Smooth muscle cell of the brain vasculature (primary cell): Measurements from ENCODE around the gene PDE9A.

ENCODE experiments used
- DNase-seq: peaks from one replicate; pipeline ENCODE4 v3.0.0-alpha.2; 2012; ENCODE audit warnings: low read depth, low spot score

PDE9A gene

GRCh38 chr21:42655796-42656770 lies 2.7 kb downstream of the PDE9A start:
- no peak for DNase-seq

- DNase-seq: no peak
Observed at GRCh38 chr21:42656872-42657271, 3.5 kb downstream of the PDE9A start.

- DNase-seq: no peak
Observed at GRCh38 chr21:42657676-42658319, 4.4 kb downstream of the PDE9A start.

GRCh38 chr21:42658320-42659105 lies 5.1 kb downstream of the PDE9A start:
- no peak for DNase-seq

DNA sequence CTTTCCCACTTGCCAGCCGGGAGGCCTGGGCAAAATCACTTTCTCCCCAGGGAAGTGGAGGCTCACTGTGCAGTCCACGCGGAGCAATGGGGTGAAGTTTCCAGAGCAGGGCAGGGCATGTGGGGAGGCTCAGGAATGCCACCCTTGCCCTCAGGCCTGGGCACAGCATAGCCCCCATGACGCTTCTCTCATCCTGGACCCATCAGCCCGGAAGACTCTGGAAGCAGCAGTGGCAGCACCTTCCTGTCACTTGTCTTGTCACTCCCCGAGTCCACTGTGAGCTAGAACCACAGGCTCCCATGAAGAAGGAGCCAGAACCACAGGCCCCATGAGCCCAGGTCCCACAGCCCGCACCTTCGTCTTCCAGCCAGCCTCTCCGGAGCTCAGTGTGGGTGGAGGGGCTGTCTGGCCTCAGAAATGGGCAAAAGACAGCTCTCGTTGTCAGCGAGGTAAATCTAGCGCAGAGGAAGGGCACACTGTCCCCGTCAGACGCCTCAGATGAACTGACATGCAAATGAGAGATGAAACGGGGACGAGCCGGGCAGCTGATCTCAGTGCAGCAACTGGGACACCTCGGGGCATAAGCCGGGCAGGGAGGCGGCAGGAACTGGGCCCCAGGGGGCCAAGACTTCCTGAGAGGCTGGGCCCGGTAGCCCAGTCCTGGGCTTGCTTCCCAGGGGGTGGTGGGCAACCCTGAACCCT lies 6.1 kb downstream of the PDE9A start:
- DNase-seq: no peak

DNA sequence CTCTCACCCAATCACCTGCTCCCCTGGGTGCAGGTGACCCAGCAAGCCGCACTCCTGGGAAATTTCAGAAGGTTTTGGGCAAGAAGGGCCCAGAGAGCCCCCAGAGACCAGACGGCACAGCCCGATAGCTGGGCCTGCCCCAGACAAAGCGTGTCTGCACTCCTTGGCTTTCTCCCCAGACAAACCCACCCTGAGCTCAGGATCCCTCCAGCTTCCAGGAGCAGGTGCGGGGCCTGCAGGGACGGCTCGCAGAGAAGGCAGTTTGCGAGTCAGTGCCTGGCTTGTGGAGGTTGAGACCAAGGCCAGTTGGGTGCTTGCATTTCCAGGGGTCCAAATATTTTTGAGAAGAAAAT lies 6.7 kb downstream of the PDE9A start:
- DNase-seq: no peak

DNA sequence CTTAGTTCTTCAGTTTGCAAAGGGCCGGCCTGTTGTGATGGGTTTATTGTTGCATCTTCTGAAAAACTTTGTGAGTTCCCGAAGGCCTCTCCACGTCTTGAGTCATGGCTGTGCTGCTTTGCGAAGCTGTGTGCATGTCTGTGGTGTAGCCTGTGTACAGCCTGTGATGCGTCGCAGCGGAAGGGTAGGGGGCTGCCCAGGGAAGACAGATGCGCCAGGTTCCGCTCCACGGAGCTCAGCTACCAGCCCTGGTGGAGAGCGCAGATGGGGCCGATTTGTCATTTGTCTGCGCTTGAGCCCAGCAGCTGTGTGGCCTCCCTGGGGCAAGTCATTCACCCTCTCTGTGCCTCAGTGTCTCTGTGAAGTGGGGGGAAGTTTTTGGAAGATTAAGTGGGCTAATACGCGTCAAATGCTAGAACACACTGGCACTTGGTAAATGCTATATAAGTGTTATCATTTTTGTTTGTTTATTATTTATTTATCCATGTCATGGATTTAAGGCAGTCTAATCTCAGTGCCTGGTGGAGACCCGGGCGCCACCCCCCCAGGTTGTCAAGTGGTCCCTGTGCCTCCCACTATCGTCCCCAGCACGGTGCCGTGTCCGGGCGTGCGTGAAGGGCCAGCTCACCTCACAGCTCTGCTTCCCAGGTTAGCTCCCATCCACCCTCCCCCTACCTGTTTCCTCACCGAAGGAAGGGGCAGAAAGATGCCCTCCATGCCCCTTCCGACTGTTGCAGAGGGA lies 8.4 kb downstream of the PDE9A start:
- DNase-seq: no peak

GRCh38 chr21:42662430-42663199 lies 9.2 kb downstream of the PDE9A start:
- no peak for DNase-seq

- no peak for DNase-seq
Observed at GRCh38 chr21:42663200-42663750, 9.9 kb downstream of the PDE9A start.

- no peak for DNase-seq
Observed at GRCh38 chr21:42663860-42664535, 10.6 kb downstream of the PDE9A start.

- no peak for DNase-seq
Observed at GRCh38 chr21:42664614-42665013, 11.2 kb downstream of the PDE9A start.

DNA sequence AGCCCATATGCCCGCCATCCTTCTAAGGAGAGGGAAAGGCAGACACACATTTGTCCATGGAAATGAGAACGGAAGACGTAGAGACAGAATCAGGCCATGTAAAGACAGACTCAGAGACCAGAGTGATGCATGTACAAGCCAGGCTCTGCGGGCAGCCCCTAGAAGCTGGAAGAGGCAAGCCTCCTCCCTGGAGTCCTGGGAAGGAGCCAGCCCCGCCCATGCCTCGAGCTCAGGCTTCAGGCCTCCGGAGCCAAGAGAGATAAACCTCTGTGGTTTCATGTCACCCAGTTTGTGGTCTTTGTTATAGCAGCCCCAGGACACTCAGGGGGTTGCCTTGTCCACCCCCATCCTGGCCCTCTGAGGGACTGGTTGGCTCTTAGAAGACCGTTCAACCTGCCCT lies 11.6 kb downstream of the PDE9A start:
- DNase-seq: no peak

DNA sequence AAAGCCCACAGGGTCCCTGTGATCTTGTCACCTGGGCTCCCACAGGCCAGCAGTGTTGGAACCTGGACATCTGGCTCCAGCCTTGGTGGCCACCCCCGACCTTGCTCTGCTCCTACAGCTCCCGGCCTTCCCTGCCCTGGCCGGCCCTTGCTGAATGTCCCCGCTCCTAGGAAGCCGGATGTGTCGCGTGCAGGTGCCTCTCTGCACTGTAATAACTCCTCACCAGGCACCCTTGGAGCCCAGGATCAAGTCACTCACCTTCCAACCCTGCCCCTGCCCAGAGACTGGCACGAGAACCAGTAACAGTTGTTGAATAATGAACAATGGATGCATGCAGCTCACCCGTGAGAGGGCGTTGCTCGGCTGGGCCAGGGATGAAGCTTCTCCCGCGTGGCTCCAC lies 12.1 kb downstream of the PDE9A start:
- DNase-seq: no peak

- DNase-seq: no peak
Observed at GRCh38 chr21:42666023-42666747, 12.8 kb downstream of the PDE9A start.

DNA sequence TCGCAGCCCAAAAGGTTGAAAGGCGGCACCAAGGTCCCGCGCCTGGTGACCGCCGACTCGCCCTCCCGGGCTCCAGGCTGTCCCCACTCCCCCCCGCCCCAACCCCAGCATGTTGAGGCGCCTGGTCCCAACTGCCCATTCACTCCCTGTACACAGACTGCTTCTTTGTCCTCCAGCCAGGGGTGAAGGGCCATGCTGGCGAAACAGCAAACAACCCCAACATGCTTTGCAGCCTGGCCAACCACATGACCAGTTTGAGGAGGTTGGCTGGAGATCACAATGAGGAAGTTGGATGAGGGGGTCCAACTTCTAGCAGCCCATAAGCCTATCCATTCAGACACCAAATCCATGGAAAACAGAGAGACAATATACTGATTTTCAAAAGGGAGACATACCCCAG lies 13.5 kb downstream of the PDE9A start:
- no peak for DNase-seq

- DNase-seq: no peak
Observed at GRCh38 chr21:42668298-42668992, 15.0 kb downstream of the PDE9A start.

DNA sequence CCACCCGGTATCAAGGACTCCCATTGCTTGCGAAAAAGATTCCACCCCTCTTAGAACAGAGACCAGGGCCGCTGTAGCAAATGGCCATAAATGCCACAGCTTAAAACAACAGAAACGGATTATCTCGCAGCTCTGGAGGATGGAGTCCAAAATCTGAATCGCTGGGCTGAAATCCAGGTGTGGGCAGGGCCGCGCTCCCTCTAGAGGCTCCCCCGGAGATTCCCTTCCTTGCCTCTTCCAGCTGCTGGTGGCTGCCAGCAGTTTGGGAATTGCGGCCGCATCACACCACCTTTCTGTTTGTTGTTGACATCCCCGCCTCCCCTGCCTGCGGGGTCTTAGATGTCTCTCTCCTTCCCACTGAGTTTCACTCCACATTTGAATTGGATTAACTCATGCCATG lies 15.6 kb downstream of the PDE9A start:
- DNase-seq: no peak
